GM12864 (cell line): Measurements from ENCODE around the gene FAM24A.
"Not testable (repeated sequence)": the region's sequence is repeated elsewhere in the genome, so short reads cannot be mapped to it uniquely, and the experiment has no call there.

Experiments
- DNase-seq: peaks from one replicate; pipeline ENCODE4 v3.0.0-alpha.2; 2011; ENCODE audit warnings: low read depth
- H3K4me3 ChIP-seq: 2 replicates; pipeline ENCODE4 v1.5.1; 2011; ENCODE audit warnings: mild to moderate bottlenecking, low read depth, low read length, control low read depth
- CTCF ChIP-seq: IDR thresholded peaks from 2 replicates; pipeline ENCODE4 v1.5.1; 2011; ENCODE audit warnings: low read depth, mild to moderate bottlenecking, moderate library complexity, low read length, control low read depth, inconsistent platforms; ENCODE audit errors: missing control alignments

The FAM24A gene

GRCh38 chr10:122884166-122884565 lies 26.2 kb upstream of the FAM24A start:
- no peak overlapping the region for H3K4me3 ChIP-seq
- DNase-seq = no peak
- TF ChIP-seq CTCF = no peak

GRCh38 chr10:122894261-122894944 lies 16.0 kb upstream of the FAM24A start:
- TF ChIP-seq CTCF = no peak
- no peak overlapping the region for H3K4me3 ChIP-seq
- DNase-seq = no peak

GRCh38 chr10:122903861-122904260 lies 6.5 kb upstream of the FAM24A start:
- DNase-seq = not testable (repeated sequence)

GRCh38 chr10:122911889-122912484 lies 1.6 kb downstream of the FAM24A start:
- TF ChIP-seq CTCF = no peak
- no peak overlapping the region for H3K4me3 ChIP-seq
- no peak for DNase-seq

More at GRCh38 chr10:122903861-122904260, 6.5 kb upstream of the FAM24A start:
- H3K4me3 ChIP-seq = not testable (repeated sequence)

GRCh38 chr10:122915700-122916099 lies 5.3 kb downstream of the FAM24A start:
- no peak for DNase-seq
- TF ChIP-seq CTCF = no peak
- H3K4me3 ChIP-seq = no peak overlapping the region

- no peak for TF ChIP-seq CTCF
- DNase-seq = no peak
- no peak overlapping the region for H3K4me3 ChIP-seq
Measured at GRCh38 chr10:122930140-122930539, 19.7 kb downstream of the FAM24A start.

GRCh38 chr10:122931088-122931906 lies 20.9 kb downstream of the FAM24A start:
- DNase-seq = no peak
- H3K4me3 ChIP-seq = no peak overlapping the region
- TF ChIP-seq CTCF = no peak
